Measurements from ENCODE around the gene ERC2.

ERC2 gene

GRCh38 chr3:56342475-56342874, 125.8 kb downstream of the ERC2 start:
- TF ChIP-seq CEBPB (IDR thresholded peaks at IDR 0.05) (no peak), REST (IDR thresholded peaks at IDR 0.05; ENCODE audit: low read depth) (no peak), FOXM1 (IDR thresholded peaks at IDR 0.05; ENCODE audit: borderline replicate concordance, low read depth) (no peak), MAX (IDR thresholded peaks at IDR 0.05) (no peak), EGR1 (IDR thresholded peaks at IDR 0.05) (no peak), EP300 (IDR thresholded peaks at IDR 0.05; ENCODE audit: borderline replicate concordance) (no peak), RAD21 (IDR thresholded peaks at IDR 0.05; ENCODE audit: low read depth) (no peak), YY1 (IDR thresholded peaks at IDR 0.05; ENCODE audit: low read depth) (no peak), USF1 (IDR thresholded peaks at IDR 0.05) (no peak), TEAD4 (IDR thresholded peaks at IDR 0.05) (no peak), TCF12 (IDR thresholded peaks at IDR 0.05; ENCODE audit: low read depth) (no peak), TAF1 (IDR thresholded peaks at IDR 0.05; ENCODE audit: low read depth) (no peak), NFIC (IDR thresholded peaks at IDR 0.05) (no peak), CREB1 (IDR thresholded peaks at IDR 0.05; ENCODE audit: low read depth) (no peak)

GRCh38 chr3:56339671-56340070, 128.6 kb downstream of the ERC2 start:
- TF ChIP-seq MAX (IDR thresholded peaks at IDR 0.05), result no peak
- no peak for TF ChIP-seq CREB1 (IDR thresholded peaks at IDR 0.05; ENCODE audit: low read depth)
- TF ChIP-seq REST (IDR thresholded peaks at IDR 0.05; ENCODE audit: low read depth), result no peak

- no peak for TF ChIP-seq RAD21 (IDR thresholded peaks at IDR 0.05; ENCODE audit: low read depth)
- TF ChIP-seq CEBPB (IDR thresholded peaks at IDR 0.05), result no peak
- TF ChIP-seq FOXM1 (IDR thresholded peaks at IDR 0.05; ENCODE audit: borderline replicate concordance, low read depth), result no peak
- no peak for TF ChIP-seq MAX (IDR thresholded peaks at IDR 0.05)
- no peak for TF ChIP-seq EGR1 (IDR thresholded peaks at IDR 0.05)
These were observed 129.0 kb downstream of the ERC2 start for GRCh38 chr3:56339244-56339643.

- TF ChIP-seq EP300 (IDR thresholded peaks at IDR 0.05; ENCODE audit: borderline replicate concordance), result no peak
- TF ChIP-seq TEAD4 (IDR thresholded peaks at IDR 0.05), result no peak
- TF ChIP-seq ZBTB7A (IDR thresholded peaks at IDR 0.05; ENCODE audit: low read depth), result no peak
- TF ChIP-seq REST (IDR thresholded peaks at IDR 0.05; ENCODE audit: low read depth), result no peak
- TF ChIP-seq MAX (IDR thresholded peaks at IDR 0.05), result no peak
- TF ChIP-seq RAD21 (IDR thresholded peaks at IDR 0.05; ENCODE audit: low read depth), result no peak
- no peak for TF ChIP-seq TCF12 (IDR thresholded peaks at IDR 0.05; ENCODE audit: low read depth)
- no peak for TF ChIP-seq TAF1 (IDR thresholded peaks at IDR 0.05; ENCODE audit: low read depth)
- no peak for TF ChIP-seq CEBPB (IDR thresholded peaks at IDR 0.05)
- TF ChIP-seq USF1 (IDR thresholded peaks at IDR 0.05), result no peak
- no peak for TF ChIP-seq CREB1 (IDR thresholded peaks at IDR 0.05; ENCODE audit: low read depth)
- no peak for TF ChIP-seq FOXM1 (IDR thresholded peaks at IDR 0.05; ENCODE audit: borderline replicate concordance, low read depth)
These were observed 132.2 kb downstream of the ERC2 start for GRCh38 chr3:56336023-56336422.

GRCh38 chr3:56324473-56324872, 143.8 kb downstream of the ERC2 start:
- no peak for TF ChIP-seq TAF1 (IDR thresholded peaks at IDR 0.05; ENCODE audit: low read depth)
- no peak for TF ChIP-seq TCF12 (IDR thresholded peaks at IDR 0.05; ENCODE audit: low read depth)
- no peak for TF ChIP-seq ZBTB7A (IDR thresholded peaks at IDR 0.05; ENCODE audit: low read depth)
- no peak for TF ChIP-seq REST (IDR thresholded peaks at IDR 0.05; ENCODE audit: low read depth)
- TF ChIP-seq FOXM1 (IDR thresholded peaks at IDR 0.05; ENCODE audit: borderline replicate concordance, low read depth), result no peak
- no peak for TF ChIP-seq MAX (IDR thresholded peaks at IDR 0.05)
- TF ChIP-seq YY1 (IDR thresholded peaks at IDR 0.05; ENCODE audit: low read depth), result no peak
- no peak for TF ChIP-seq CREB1 (IDR thresholded peaks at IDR 0.05; ENCODE audit: low read depth)
- TF ChIP-seq EGR1 (IDR thresholded peaks at IDR 0.05), result no peak

Measured in Ishikawa (cell line).